Lung (tissue), 12 donors: ENCODE measurements around the gene CDC6. TPM values are rescaled to one million over a fixed set of nuclear protein-coding genes. Genes with fewer than 3 reads are reported as not detected.

Source experiments
- ATAC-seq: fragments of 200-7000 bp; cut with Tn5 transposase; one replicate; pipeline ENCODE4 v1.9.1; 2020; ENCODE audit warnings: moderate number of reproducible peaks; ENCODE audit not compliant: insufficient read depth, low FRiP score
- DNase-seq, 3 donors: peaks; one replicate each; pipeline ENCODE4 v3.0.0-alpha.2; 2013 to 2017
- H3K27ac ChIP-seq, 2 donors: one replicate each; pipeline ENCODE4 v1.5.1; 2013; ENCODE audit warnings: mild to moderate bottlenecking in 2 of 2, moderate library complexity in 2 of 2, control low read depth in 1 of 2, inconsistent platforms in 1 of 2, low read depth in 1 of 2, low read length in 1 of 2
- H3K27me3 ChIP-seq, 3 donors: one replicate each; pipeline ENCODE4 v1.5.1; 2013; ENCODE audit warnings: low read length in 2 of 3; ENCODE audit not compliant: control insufficient read depth in 3 of 3, insufficient read depth in 3 of 3
- H3K36me3 ChIP-seq, 4 donors: one replicate each; pipeline ENCODE4 v1.5.1; 2013; ENCODE audit warnings: low read length in 4 of 4, mild to moderate bottlenecking in 1 of 4, moderate library complexity in 1 of 4; ENCODE audit not compliant: control insufficient read depth in 4 of 4, insufficient read depth in 4 of 4
- H3K4me1 ChIP-seq, 5 donors: one replicate each; pipeline ENCODE4 v1.5.1; 2013; ENCODE audit warnings: low read length in 5 of 5, mild to moderate bottlenecking in 2 of 5, moderate library complexity in 1 of 5; ENCODE audit not compliant: control insufficient read depth in 5 of 5, insufficient read depth in 5 of 5
- H3K4me3 ChIP-seq: one replicate; pipeline ENCODE4 v1.5.1; 2013; ENCODE audit warnings: mild to moderate bottlenecking, control low read depth, moderate library complexity
- H3K9ac ChIP-seq, 2 donors: one replicate each; pipeline ENCODE4 v1.5.1; 2013; ENCODE audit warnings: low read length in 2 of 2, control low read depth in 1 of 2; ENCODE audit not compliant: insufficient read depth in 1 of 2
- H3K9me3 ChIP-seq, 4 donors: one replicate each; pipeline ENCODE4 v1.5.1; 2013; ENCODE audit warnings: low read length in 3 of 4, mild to moderate bottlenecking in 1 of 4, moderate library complexity in 1 of 4; ENCODE audit not compliant: control insufficient read depth in 4 of 4, insufficient read depth in 3 of 4
- WGBS, 2 donors: extraction: QIAGEN DNeasy Blood & Tissue Kit; methylation state at CpG; one replicate each; pipeline ENCODE4 v1.1.7; 2013; 5-methylcytosine and 5-hydroxymethylcytosine counted together
- polyA plus RNA-seq, 2 donors: library from polyadenylated mRNA; stranded (reverse); fragments of 200-250 nt; gene quantifications; one replicate each; pipeline ENCODE4 v1.2.1, GENCODE V29; 2013
- total RNA-seq, 2 donors: library from RNA; depleted of rRNA in 1 of 2; stranded (reverse); fragments of >200 nt in 1 of 2; gene quantifications; one replicate each; pipeline ENCODE4 v1.2.1, GENCODE V29; 2014 to 2021
- TF ChIP-seq, protein P1 (sequence below): IDR thresholded peaks from 2 replicates; pipeline ENCODE4 v1.5.1; 2012; ENCODE audit warnings: mild to moderate bottlenecking; ENCODE audit errors: control extremely low read depth, extremely low read depth
- donor health status: control.
- donor health status: control.
- donor health status: Bipolar disorder and iron deficiency.
- donor health status: healthy.
- donor health status: DM: yes; HTN: yes; CAD: no.

The CDC6 gene
- total and polyA plus RNA-seq, 4 donors = 3.3 to 6.0 (median 5.6) TPM

DNA sequence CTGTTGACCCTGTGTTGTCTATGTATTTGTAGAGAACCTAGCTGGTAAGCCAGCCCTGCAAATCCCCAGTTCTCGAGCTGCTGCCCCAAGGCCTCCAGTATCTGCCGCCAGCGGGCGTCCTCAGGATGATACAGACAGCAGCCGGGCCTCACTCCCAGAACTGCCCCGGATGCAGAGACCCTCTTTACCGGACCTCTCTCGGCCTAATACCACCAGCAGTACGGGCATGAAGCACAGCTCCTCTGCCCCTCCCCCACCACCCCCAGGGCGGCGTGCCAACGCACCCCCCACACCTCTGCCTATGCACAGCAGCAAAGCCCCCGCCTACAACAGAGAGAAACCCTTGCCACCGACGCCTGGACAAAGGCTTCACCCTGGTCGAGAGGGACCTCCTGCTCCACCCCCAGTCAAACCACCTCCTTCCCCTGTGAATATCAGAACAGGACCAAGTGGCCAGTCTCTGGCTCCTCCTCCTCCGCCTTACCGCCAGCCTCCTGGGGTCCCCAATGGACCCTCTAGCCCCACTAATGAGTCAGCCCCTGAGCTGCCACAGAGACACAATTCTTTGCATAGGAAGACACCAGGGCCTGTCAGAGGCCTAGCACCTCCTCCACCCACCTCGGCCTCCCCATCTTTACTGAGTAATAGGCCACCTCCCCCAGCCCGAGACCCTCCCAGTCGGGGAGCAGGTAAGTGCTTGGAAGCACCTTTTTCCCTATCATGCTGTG is 23.1 kb upstream of the CDC6 start:
- H3K27me3 ChIP-seq = no peaks in the 10 kb centered on the region
- TF ChIP-seq, protein P1, sequence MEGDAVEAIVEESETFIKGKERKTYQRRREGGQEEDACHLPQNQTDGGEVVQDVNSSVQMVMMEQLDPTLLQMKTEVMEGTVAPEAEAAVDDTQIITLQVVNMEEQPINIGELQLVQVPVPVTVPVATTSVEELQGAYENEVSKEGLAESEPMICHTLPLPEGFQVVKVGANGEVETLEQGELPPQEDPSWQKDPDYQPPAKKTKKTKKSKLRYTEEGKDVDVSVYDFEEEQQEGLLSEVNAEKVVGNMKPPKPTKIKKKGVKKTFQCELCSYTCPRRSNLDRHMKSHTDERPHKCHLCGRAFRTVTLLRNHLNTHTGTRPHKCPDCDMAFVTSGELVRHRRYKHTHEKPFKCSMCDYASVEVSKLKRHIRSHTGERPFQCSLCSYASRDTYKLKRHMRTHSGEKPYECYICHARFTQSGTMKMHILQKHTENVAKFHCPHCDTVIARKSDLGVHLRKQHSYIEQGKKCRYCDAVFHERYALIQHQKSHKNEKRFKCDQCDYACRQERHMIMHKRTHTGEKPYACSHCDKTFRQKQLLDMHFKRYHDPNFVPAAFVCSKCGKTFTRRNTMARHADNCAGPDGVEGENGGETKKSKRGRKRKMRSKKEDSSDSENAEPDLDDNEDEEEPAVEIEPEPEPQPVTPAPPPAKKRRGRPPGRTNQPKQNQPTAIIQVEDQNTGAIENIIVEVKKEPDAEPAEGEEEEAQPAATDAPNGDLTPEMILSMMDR = no peak
- WGBS, 2 donors = 94 to 95% methylated on average over 21 of the region's 21 CpGs
- no peak overlapping the region for H3K27ac ChIP-seq
- H3K9ac ChIP-seq = no peak overlapping the region
- no peak overlapping the region for H3K4me3 ChIP-seq
- DNase-seq (no peak), ATAC-seq (no peak)
- peaks cover 24 to 40% (median 34%) of the 10 kb centered on the region in 4 donors for H3K36me3 ChIP-seq
- no peaks in the 10 kb centered on the region for H3K9me3 ChIP-seq
- no peaks in the 10 kb centered on the region for H3K4me1 ChIP-seq

DNA sequence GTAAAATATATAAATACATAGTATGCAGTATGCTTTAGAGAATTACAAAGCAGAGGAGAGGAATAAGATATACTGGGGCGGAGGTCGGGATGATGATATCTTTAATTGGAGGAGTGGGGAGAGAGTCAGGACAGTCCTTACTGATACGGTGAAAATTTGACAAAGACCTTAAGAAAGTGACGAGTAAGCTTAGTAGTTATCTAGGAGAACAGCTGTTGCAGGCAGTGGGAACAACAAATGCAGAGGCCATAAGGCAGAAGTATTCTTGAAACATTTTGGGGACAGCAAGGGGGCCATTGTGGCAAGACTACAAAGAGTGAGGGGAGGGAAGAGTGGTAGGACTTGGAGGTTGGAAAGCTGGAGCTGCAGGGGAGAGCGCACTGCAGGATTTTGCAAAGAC is 22.3 kb upstream of the CDC6 start:
- H3K36me3 ChIP-seq = peaks cover 23 to 39% (median 33%) of the 10 kb centered on the region in 4 donors

DNA sequence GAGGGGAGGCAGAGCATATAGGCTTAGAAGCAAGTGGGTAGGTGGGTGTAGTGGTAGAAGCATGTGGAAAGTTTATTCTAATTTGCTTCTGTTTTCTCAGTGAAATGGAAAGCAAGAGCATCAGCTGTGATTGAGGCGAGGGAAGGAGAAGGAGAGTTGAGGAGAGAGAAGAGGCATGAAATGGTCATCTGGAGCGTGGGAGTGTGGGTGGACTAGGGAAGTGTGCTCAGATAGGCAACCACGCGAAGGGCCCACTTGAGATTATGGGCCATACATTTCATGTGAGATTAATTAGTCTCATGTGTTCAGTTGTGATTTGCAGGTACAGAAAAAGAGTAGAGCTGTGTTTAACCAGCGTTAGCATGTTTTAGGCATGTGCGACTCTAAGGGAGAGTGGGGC is 20.8 kb upstream of the CDC6 start:
- Histone ChIP-seq H3K9me3 (no peaks in the 10 kb centered on the region), H3K9ac (no peak overlapping the region), H3K36me3 (peaks cover 23 to 37% (median 28%) of the 10 kb centered on the region in 4 donors), H3K4me1 (no peaks in the 10 kb centered on the region), H3K27ac (no peak overlapping the region), H3K4me3 (no peak overlapping the region), H3K27me3 (no peaks in the 10 kb centered on the region)
- ATAC-seq (no peak), DNase-seq (no peak)
- TF ChIP-seq, protein P1 = no peak
- 91 to 93% methylated on average over 6 of the region's 6 CpGs for WGBS, 2 donors

More for the DNA sequence above, 22.3 kb upstream of the CDC6 start:
- H3K4me1 ChIP-seq = no peaks in the 10 kb centered on the region
- TF ChIP-seq, protein P1 = no peak
- H3K27me3 ChIP-seq = no peaks in the 10 kb centered on the region
- WGBS, 2 donors = 94 to 97% methylated on average over 5 of the region's 5 CpGs
- no peak overlapping the region for H3K27ac ChIP-seq
- no peak for ATAC-seq
- DNase-seq = no peak
- no peaks in the 10 kb centered on the region for H3K9me3 ChIP-seq
- no peak overlapping the region for H3K9ac ChIP-seq
- no peak overlapping the region for H3K4me3 ChIP-seq
